Mesothelial cell of epicardium (in vitro differentiated cells): ENCODE data around the gene ALOX5. TPM values are rescaled to one million over a fixed set of nuclear protein-coding genes. Genes with fewer than 3 reads are reported as not detected.

Experiments
- DNase-seq, 2 experiments: peaks; one replicate each; pipeline ENCODE4 v3.0.0; 2021; ENCODE audit warnings: low spot score in 2 of 2; ENCODE audit not compliant: unreplicated experiment in 2 of 2
- H3K27ac Mint-ChIP-seq: 2 replicates; pipeline ENCODE4 v1.8.0; 2021; ENCODE audit warnings: mixed read lengths
- H3K27me3 Mint-ChIP-seq: 2 replicates; pipeline ENCODE4 v1.8.0; 2021; ENCODE audit warnings: low read depth, mixed read lengths
- H3K36me3 Mint-ChIP-seq: 2 replicates; pipeline ENCODE4 v1.8.0; 2021; ENCODE audit warnings: mixed read lengths
- H3K4me1 Mint-ChIP-seq: 2 replicates; pipeline ENCODE4 v1.8.0; 2021; ENCODE audit warnings: mixed read lengths
- H3K4me3 Mint-ChIP-seq: 2 replicates; pipeline ENCODE4 v1.8.0; 2021; ENCODE audit warnings: mild to moderate bottlenecking, moderate library complexity, mixed read lengths
- H3K9me3 Mint-ChIP-seq: 2 replicates; pipeline ENCODE4 v1.8.0; 2021; ENCODE audit warnings: mixed read lengths
- total RNA-seq: library from RNA; stranded (reverse); gene quantifications from 3 replicates; pipeline ENCODE4 v1.2.1, GENCODE V29; 2021
- TF ChIP-seq, protein P1 (sequence below): fragments of 200-600 bp; sonication (generic); IDR thresholded peaks from one replicate; pipeline ENCODE4 v1.5.0; 2021; ENCODE audit warnings: antibody characterized with exemption; ENCODE audit not compliant: unreplicated experiment

ALOX5 gene
- total RNA-seq, 1 donor from 2014 or later, result 9.6 TPM

DNA sequence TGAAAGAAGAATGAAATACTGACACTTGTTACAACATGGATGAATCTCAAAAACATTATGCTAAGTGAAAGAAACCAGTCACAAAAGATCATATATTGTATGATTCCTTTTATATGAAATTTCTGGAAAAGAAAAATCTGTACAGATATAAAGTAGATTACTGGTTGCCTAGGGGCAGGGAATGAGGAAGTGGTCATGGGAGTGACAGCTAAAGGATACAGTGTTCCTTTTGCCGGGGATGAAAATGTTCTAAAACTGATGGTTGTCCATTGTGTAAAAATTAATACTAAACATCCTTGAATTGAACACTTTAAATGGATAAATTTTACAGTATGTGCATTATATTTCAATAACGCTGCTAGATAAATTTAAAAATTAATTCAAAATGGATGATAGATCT is 25.1 kb downstream of the ALOX5 start:
- Mint-ChIP-seq H3K36me3 (peaks cover 4% of the 10 kb centered on the region), H3K4me3 (no peak overlapping the region), H3K27ac (no peak overlapping the region), H3K27me3 (peaks cover 24% of the 10 kb centered on the region), H3K9me3 (peaks cover 25% of the 10 kb centered on the region), H3K4me1 (no peaks in the 10 kb centered on the region)
- no peak for DNase-seq
- TF ChIP-seq, protein P1, sequence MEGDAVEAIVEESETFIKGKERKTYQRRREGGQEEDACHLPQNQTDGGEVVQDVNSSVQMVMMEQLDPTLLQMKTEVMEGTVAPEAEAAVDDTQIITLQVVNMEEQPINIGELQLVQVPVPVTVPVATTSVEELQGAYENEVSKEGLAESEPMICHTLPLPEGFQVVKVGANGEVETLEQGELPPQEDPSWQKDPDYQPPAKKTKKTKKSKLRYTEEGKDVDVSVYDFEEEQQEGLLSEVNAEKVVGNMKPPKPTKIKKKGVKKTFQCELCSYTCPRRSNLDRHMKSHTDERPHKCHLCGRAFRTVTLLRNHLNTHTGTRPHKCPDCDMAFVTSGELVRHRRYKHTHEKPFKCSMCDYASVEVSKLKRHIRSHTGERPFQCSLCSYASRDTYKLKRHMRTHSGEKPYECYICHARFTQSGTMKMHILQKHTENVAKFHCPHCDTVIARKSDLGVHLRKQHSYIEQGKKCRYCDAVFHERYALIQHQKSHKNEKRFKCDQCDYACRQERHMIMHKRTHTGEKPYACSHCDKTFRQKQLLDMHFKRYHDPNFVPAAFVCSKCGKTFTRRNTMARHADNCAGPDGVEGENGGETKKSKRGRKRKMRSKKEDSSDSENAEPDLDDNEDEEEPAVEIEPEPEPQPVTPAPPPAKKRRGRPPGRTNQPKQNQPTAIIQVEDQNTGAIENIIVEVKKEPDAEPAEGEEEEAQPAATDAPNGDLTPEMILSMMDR, result no peak

DNA sequence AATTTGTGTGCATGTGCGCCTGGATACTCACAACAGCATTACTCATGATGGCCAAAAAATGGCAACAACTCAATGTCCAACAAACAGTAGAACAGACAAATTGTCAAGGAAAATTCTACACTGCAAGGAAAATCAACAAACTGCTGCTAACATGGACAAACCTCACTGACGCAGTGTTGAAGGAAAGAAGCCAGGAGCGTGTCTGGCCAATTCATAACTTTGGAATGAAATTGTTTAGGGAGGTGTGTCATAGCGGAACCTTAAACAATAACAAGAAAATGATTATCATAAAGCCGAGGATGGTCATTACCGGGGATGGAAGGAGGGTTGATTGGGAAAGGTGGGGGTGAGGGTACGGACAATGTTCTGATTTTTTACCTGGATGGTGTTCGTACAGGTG is 29.1 kb downstream of the ALOX5 start:
- peaks cover 3% of the 10 kb centered on the region for H3K4me1 Mint-ChIP-seq
- no peaks in the 10 kb centered on the region for H3K36me3 Mint-ChIP-seq
- no peak for DNase-seq
- no peak overlapping the region for H3K27ac Mint-ChIP-seq
- H3K9me3 Mint-ChIP-seq, result peaks cover 8% of the 10 kb centered on the region
- no peak overlapping the region for H3K4me3 Mint-ChIP-seq
- TF ChIP-seq, protein P1, result no peak
- H3K27me3 Mint-ChIP-seq, result peaks cover 44% of the 10 kb centered on the region

DNA sequence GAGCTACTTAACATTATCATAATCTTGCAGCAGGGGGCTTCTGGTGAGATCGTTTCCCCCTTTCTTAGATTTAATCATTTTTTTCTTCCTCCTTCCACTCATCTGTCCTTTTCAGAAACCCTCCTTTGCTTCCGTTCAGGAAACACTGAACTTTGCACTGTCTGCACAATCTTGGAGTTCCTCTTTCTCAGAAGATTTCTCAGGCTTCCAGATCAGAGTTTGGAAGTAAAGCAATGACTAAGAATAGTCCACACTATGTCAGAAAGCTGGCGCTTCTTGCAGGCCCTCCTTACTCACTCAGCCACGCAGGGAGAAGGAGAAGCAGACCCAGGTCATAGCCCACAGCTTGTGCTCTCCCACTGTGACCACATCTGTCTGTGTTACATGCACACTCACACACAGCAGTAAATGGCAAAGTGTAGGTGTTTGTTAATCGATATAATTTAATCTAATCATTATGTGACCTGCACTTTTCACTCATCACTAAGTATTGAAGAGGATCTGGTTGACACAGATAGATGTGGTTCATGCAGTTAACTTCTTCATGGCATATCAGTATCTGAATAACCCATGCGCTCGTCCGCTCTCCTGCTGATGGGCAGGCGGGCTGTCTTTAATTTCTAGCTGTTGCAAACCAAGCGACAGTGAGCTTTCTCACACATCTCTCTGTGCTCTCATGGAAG is 30.2 kb downstream of the ALOX5 start:
- H3K36me3 Mint-ChIP-seq, result no peaks in the 10 kb centered on the region
- H3K27me3 Mint-ChIP-seq, result peaks cover 51% of the 10 kb centered on the region
- peaks cover 3% of the 10 kb centered on the region for H3K4me1 Mint-ChIP-seq

DNA sequence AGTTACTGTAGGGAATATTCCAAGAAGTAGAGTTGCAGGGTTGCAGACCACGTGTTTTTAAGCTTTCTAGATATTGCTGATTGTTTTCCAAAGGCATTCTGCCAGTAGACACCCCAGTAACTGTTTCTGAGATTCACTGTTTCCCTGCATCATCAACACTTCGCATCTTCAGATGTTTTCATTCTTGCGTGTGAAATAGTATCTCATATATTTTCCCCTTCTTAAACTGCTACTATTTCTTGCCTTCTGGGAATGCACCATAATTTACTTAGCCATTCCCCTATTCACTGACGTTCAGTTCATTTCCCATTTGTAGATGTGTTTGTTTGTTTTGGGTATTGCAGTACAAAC is 30.7 kb downstream of the ALOX5 start:
- H3K27me3 Mint-ChIP-seq, result peaks cover 55% of the 10 kb centered on the region
- no peak for DNase-seq
- TF ChIP-seq, protein P1, result no peak

More for the DNA sequence above, 30.2 kb downstream of the ALOX5 start:
- TF ChIP-seq, protein P1, result no peak
- Mint-ChIP-seq H3K9me3 (peaks cover 5% of the 10 kb centered on the region), H3K27ac (no peak overlapping the region), H3K4me3 (no peak overlapping the region)
- no peak for DNase-seq

DNA sequence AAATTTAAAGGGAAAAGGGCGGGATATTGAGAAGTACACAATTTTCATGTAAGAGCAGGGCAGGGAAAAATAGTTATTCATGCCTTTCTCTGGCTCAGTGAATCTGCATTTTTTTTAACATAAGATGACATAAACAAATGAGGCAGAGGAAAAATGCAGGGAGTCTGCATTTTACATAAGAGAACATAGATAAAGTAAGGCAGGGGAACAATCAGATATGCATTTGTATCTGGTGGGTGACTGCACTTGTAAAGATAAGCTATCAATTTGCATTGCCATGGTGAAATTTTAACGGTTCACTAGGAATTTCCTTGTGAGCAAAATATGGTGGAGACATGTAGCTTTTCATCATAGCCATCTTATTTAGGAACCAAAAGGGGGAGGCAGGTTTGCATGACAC is 33.5 kb downstream of the ALOX5 start:
- TF ChIP-seq, protein P1, result no peak
- Mint-ChIP-seq H3K36me3 (no peaks in the 10 kb centered on the region), H3K9me3 (no peaks in the 10 kb centered on the region), H3K4me1 (peaks cover 3% of the 10 kb centered on the region), H3K4me3 (no peak overlapping the region), H3K27me3 (peaks cover 55% of the 10 kb centered on the region), H3K27ac (no peak overlapping the region)
- no peak for DNase-seq

More for the DNA sequence above, 30.7 kb downstream of the ALOX5 start:
- no peak overlapping the region for H3K4me3 Mint-ChIP-seq
- H3K36me3 Mint-ChIP-seq, result no peaks in the 10 kb centered on the region
- no peak overlapping the region for H3K27ac Mint-ChIP-seq
- H3K4me1 Mint-ChIP-seq, result peaks cover 3% of the 10 kb centered on the region
- H3K9me3 Mint-ChIP-seq, result no peaks in the 10 kb centered on the region
